Stomach (tissue), 9 donors: ENCODE data around the gene VPS54. TPM values are rescaled to one million over a fixed set of nuclear protein-coding genes. Genes with fewer than 3 reads are reported as not detected.

ENCODE experiments used
- DNase-seq, 2 donors: peaks; one replicate each; pipeline versions ENCODE4 v3.0.0 to v3.0.0-alpha.2; 2013 to 2019
- H3K27ac ChIP-seq, 5 donors: fragments of 200-600 bp in 4 of 5; sonication (generic) in 4 of 5; one replicate each; pipeline ENCODE4 v1.5.1; 2013 to 2019; ENCODE audit warnings: mild to moderate bottlenecking in 1 of 5, moderate library complexity in 1 of 5
- H3K27me3 ChIP-seq, 3 donors: fragments of 200-600 bp; sonication (generic); one replicate each; pipeline ENCODE4 v1.5.1; 2017 to 2019; ENCODE audit warnings: mixed run types in 1 of 3
- H3K36me3 ChIP-seq, 4 donors: fragments of 200-600 bp; sonication (generic); 1 replicate in 3 of 4; 2 replicates in 1 of 4; pipeline ENCODE4 v1.5.1; 2016 to 2019
- H3K4me1 ChIP-seq, 4 donors: fragments of 200-600 bp; sonication (generic); one replicate each; pipeline ENCODE4 v1.5.1; 2016 to 2019
- H3K4me3 ChIP-seq, 4 donors: fragments of 200-600 bp; sonication (generic) in 3 of 4; one replicate each; pipeline ENCODE4 v1.5.1; 2016 to 2019; ENCODE audit warnings: mild to moderate bottlenecking in 1 of 4
- H3K9me3 ChIP-seq, 4 donors: fragments of 200-600 bp; sonication (generic); one replicate each; pipeline ENCODE4 v1.5.1; 2016 to 2019
- EP300 ChIP-seq: sonication (generic); formaldehyde crosslinking; IDR thresholded peaks from one replicate; pipeline ENCODE4 v1.6.1; 2017; ENCODE audit warnings: antibody characterized with exemption
- POLR2A ChIP-seq, 4 donors: fragments of 450-650 bp; IDR thresholded peaks; one replicate each; pipeline ENCODE4 v1.6.1; 2016; ENCODE audit warnings: antibody characterized with exemption in 4 of 4, control low read depth in 2 of 4, mild to moderate bottlenecking in 1 of 4, moderate library complexity in 1 of 4
- POLR2AphosphoS5 ChIP-seq, 3 donors: sonication (generic); formaldehyde crosslinking; IDR thresholded peaks; one replicate each; pipeline ENCODE4 v1.6.1; 2016; ENCODE audit warnings: antibody characterized with exemption in 3 of 3
- WGBS, 5 donors: extraction: QIAGEN DNeasy Blood & Tissue Kit in 3 of 5; methylation state at CpG; one replicate each; pipeline versions ENCODE4 v1.1.5 to v1.1.7; 2013 to 2018; 5-methylcytosine and 5-hydroxymethylcytosine counted together
- intact Hi-C: fragments of 100-400 bp; cut with DNase I; formaldehyde crosslinking; loops from one replicate; pipeline ENCODE4 v1.15.1; 2023; ENCODE audit warnings: low total_unique reads
- polyA plus RNA-seq, 3 donors: library from polyadenylated mRNA; stranded (reverse); fragments of 200-250 nt; gene quantifications; one replicate each; pipeline ENCODE4 v1.2.3, GENCODE V29; 2013
- total RNA-seq, 5 donors: library from RNA; depleted of rRNA; stranded (reverse); fragments of >200 nt; gene quantifications; one replicate each; pipeline versions ENCODE4 v1.1.0 to v1.2.3, GENCODE V29; 2014 to 2016
- TF ChIP-seq, protein P1 (sequence below), 7 experiments: fragments of 450-650 bp in 4 of 7; fragments of 200-600 bp in 3 of 7; sonication (generic) in 3 of 7; IDR thresholded peaks; one replicate each; pipeline ENCODE4 v1.5.1; 2016 to 2019; ENCODE audit warnings: antibody characterized with exemption in 7 of 7, control low read depth in 2 of 7, mild to moderate bottlenecking in 1 of 7
- donor health status: healthy with polysubstance abuse.
- donor health status: Bipolar disorder and iron deficiency.
- donor health status: healthy.

VPS54 gene
- total and polyA plus RNA-seq, 8 donors, result 3.2 to 58.9 (median 13.1) TPM

GRCh38 chr2:63893163-63893562, 126.1 kb downstream of the VPS54 start:
- Histone ChIP-seq H3K4me1 (peaks cover 0 to 22% (median 10%) of the 10 kb centered on the region in 4 donors), H3K27ac (no peak overlapping the region), H3K4me3 (no peak overlapping the region), H3K27me3 (no peaks in the 10 kb centered on the region), H3K36me3 (peaks cover 16 to 95% (median 89%) of the 10 kb centered on the region in 4 donors), H3K9me3 (no peaks in the 10 kb centered on the region)
- TF ChIP-seq, protein P1, sequence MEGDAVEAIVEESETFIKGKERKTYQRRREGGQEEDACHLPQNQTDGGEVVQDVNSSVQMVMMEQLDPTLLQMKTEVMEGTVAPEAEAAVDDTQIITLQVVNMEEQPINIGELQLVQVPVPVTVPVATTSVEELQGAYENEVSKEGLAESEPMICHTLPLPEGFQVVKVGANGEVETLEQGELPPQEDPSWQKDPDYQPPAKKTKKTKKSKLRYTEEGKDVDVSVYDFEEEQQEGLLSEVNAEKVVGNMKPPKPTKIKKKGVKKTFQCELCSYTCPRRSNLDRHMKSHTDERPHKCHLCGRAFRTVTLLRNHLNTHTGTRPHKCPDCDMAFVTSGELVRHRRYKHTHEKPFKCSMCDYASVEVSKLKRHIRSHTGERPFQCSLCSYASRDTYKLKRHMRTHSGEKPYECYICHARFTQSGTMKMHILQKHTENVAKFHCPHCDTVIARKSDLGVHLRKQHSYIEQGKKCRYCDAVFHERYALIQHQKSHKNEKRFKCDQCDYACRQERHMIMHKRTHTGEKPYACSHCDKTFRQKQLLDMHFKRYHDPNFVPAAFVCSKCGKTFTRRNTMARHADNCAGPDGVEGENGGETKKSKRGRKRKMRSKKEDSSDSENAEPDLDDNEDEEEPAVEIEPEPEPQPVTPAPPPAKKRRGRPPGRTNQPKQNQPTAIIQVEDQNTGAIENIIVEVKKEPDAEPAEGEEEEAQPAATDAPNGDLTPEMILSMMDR (IDR thresholded peaks at IDR 0.05), result no peak
- TF ChIP-seq POLR2AphosphoS5 (IDR thresholded peaks at IDR 0.05) (no peak), EP300 (no peak), POLR2A (IDR thresholded peaks at IDR 0.05) (no peak)
- intact Hi-C loops, result no loop called here
- DNase-seq, result peak in 1 of 2 donors; percentile 6
- 77 to 89% (median 88%) methylated on average over 2 of the region's 2 CpGs for WGBS, 5 donors

DNA sequence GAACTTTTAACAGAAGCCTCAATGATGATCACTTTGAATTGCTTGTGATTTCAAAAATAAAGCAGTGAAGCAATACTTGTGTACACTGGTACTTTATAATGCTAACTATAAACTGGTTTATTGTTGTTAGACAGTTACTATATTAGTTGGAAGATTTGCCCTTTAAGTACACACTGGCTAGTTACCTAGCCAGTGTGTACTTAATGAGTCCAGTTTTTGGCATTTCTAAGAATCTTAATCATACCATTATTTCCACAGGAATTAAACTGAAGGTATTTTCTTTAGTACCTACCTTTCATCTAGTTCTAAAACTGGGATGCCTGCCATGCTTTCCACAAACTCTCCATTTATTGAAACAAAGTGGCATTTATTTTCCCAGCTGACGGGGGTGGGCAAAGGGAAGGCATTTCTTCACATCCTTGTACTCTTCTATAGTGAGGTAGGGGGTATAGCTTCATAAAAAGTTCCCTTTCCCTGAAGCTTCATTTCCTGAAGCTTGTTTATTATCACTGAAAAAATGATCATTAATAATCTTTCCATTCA, 127.7 kb downstream of the VPS54 start:
- WGBS, 5 donors, result 31 to 71% (median 46%) methylated on average over 1 of the region's 1 CpG
- no peak for DNase-seq
- H3K27ac ChIP-seq, result no peak overlapping the region

GRCh38 chr2:63890678-63891077, 128.6 kb downstream of the VPS54 start:
- no peak overlapping the region for H3K27ac ChIP-seq
- TF ChIP-seq POLR2AphosphoS5 (IDR thresholded peaks at IDR 0.05), result no peak
- TF ChIP-seq, protein P1 (IDR thresholded peaks at IDR 0.05), result no peak
- TF ChIP-seq EP300, result no peak
- no peak for TF ChIP-seq POLR2A (IDR thresholded peaks at IDR 0.05)
- no peaks in the 10 kb centered on the region for H3K9me3 ChIP-seq
- no peak for DNase-seq
- no peaks in the 10 kb centered on the region for H3K27me3 ChIP-seq
- peaks cover 0 to 22% (median 10%) of the 10 kb centered on the region in 4 donors for H3K4me1 ChIP-seq
- H3K4me3 ChIP-seq, result no peak overlapping the region
- H3K36me3 ChIP-seq, result peaks cover 15 to 95% (median 92%) of the 10 kb centered on the region in 4 donors
- intact Hi-C loops, result no loop called here
- 86 to 90% (median 90%) methylated on average over 2 of the region's 2 CpGs for WGBS, 5 donors

More for the DNA sequence above, 127.7 kb downstream of the VPS54 start:
- Histone ChIP-seq H3K9me3 (no peaks in the 10 kb centered on the region), H3K4me3 (no peak overlapping the region), H3K36me3 (peaks cover 11 to 95% (median 90%) of the 10 kb centered on the region in 4 donors), H3K27me3 (no peaks in the 10 kb centered on the region), H3K4me1 (peaks cover 0 to 22% (median 10%) of the 10 kb centered on the region in 4 donors)
- intact Hi-C loops, result no loop called here
- no peak for TF ChIP-seq POLR2A (IDR thresholded peaks at IDR 0.05)
- TF ChIP-seq POLR2AphosphoS5 (IDR thresholded peaks at IDR 0.05), result no peak
- no peak for TF ChIP-seq EP300
- TF ChIP-seq, protein P1 (IDR thresholded peaks at IDR 0.05), result no peak

DNA sequence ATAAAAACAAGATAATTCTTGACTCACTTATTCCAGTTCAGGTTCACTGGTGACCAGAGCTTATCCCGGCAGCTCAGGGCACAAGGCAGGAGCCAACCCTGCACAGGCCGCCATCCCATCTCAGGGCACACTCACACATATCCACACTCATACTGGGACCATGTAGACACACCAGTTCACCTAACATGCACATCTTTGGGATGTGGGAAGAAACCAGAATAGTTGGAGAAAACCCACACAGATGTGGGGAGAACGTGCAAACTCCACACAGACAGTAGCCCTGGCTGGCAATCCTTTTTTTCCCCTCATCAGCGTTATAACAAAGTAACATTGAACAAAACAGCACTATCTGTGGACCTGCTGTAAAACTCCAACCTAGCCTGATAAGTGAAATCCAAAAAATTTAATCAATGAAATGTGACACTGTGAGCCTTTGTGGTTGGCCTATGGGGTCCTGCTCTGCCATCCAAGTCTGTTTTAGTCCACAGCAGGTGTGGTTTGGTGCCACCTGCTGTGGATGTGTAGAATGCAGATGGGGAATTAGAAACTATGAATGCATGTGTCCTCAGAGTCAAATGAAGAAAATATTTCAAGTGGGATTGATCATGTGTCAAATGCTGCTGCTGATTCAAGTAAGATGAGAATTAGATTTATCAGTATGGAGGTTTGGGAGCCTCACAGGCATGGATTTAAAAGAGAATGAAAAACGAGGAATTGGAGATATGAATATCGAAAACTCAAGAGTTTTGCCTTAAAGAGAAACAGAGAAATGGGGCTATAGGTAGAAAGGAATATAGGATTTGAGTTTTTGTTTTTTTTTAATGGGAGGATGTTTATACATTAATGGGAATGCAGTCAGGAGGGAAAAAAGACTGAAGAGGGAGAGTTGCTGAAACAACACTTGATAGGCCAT, 130.5 kb downstream of the VPS54 start:
- no peak for TF ChIP-seq EP300
- peak in 1 of 3 donors; percentile 4 for TF ChIP-seq POLR2AphosphoS5 (IDR thresholded peaks at IDR 0.05)
- TF ChIP-seq, protein P1 (IDR thresholded peaks at IDR 0.05), result peak in 5 of 7 experiments; percentile 56 to 64 (median 60)
- TF ChIP-seq POLR2A (IDR thresholded peaks at IDR 0.05), result no peak
- peak; percentile 41 to 76 for DNase-seq
- Histone ChIP-seq H3K27ac (no peak overlapping the region), H3K4me3 (no peak overlapping the region), H3K9me3 (no peaks in the 10 kb centered on the region), H3K36me3 (peaks cover 15 to 97% (median 88%) of the 10 kb centered on the region in 4 donors), H3K27me3 (no peaks in the 10 kb centered on the region), H3K4me1 (peaks cover 0 to 22% (median 10%) of the 10 kb centered on the region in 4 donors)
- 82 to 91% (median 86%) methylated on average over 5 to 6 of the region's 6 CpGs for WGBS, 5 donors
- intact Hi-C loops, result no loop called here
